ENCODE data around the gene DDR1. TPM values are rescaled to one million over a fixed set of nuclear protein-coding genes. Genes with fewer than 3 reads are reported as not detected.
"Not testable (repeated sequence)": the region's sequence is repeated elsewhere in the genome, so short reads cannot be mapped to it uniquely, and the experiment has no call there.

The DDR1 gene
- total RNA-seq, 6 experiments from 2014 or later: 3.2 to 9.9 (median 5.0) TPM

DNA sequence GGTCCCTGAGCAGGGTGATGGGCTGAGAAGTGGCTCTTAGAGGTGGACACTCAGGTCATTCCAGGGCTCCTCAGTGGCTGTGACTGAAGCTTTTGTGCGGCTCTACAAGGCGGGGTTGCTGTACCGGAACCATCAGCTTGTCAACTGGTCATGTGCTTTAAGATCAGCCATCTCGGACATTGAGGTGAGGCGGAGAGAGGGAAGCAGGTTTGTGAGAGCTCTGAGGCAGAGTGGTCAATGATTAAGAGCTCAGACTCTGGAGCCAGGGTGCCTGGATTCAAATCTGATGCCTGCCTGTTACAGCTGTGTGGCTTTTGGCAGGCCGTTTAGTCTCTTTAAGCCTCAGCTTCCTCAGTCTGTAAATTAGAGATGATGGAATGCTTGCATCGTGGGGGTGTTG, 32.7 kb downstream of the DDR1 start:
- Histone ChIP-seq H3K9me3 (no peaks in the 10 kb centered on the region), H3K27ac (no peak overlapping the region), H3K4me1 (peaks cover 0 to 21% (median 9%) of the 10 kb centered on the region in 4 donors), H3K36me3 (peaks cover 0 to 35% (median 10%) of the 10 kb centered on the region in 4 donors), H3K27me3 (no peaks in the 10 kb centered on the region), H3K4me3 (no peak overlapping the region)
- intact Hi-C loops (cut with DNase I): no loop called here
- 88% methylated on average over 6 of the region's 7 CpGs for WGBS (ENCODE audit: insufficient coverage, low coverage, low lambda C conversion rate, missing lambda C conversion rate)
- no peak for ATAC-seq
- TF ChIP-seq, protein P1, sequence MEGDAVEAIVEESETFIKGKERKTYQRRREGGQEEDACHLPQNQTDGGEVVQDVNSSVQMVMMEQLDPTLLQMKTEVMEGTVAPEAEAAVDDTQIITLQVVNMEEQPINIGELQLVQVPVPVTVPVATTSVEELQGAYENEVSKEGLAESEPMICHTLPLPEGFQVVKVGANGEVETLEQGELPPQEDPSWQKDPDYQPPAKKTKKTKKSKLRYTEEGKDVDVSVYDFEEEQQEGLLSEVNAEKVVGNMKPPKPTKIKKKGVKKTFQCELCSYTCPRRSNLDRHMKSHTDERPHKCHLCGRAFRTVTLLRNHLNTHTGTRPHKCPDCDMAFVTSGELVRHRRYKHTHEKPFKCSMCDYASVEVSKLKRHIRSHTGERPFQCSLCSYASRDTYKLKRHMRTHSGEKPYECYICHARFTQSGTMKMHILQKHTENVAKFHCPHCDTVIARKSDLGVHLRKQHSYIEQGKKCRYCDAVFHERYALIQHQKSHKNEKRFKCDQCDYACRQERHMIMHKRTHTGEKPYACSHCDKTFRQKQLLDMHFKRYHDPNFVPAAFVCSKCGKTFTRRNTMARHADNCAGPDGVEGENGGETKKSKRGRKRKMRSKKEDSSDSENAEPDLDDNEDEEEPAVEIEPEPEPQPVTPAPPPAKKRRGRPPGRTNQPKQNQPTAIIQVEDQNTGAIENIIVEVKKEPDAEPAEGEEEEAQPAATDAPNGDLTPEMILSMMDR (IDR thresholded peaks at IDR 0.05): no peak
- DNase-seq: no peak

- H3K27ac ChIP-seq: no peak overlapping the region
- peaks cover 0 to 21% (median 9%) of the 10 kb centered on the region in 4 donors for H3K4me1 ChIP-seq
- WGBS (ENCODE audit: insufficient coverage, low coverage, low lambda C conversion rate, missing lambda C conversion rate): 100% methylated on average over 2 of the region's 8 CpGs
- TF ChIP-seq, protein P1 (IDR thresholded peaks at IDR 0.05): no peak
- TF ChIP-seq POLR2A (IDR thresholded peaks at IDR 0.05): no peak
- H3K27me3 ChIP-seq: no peaks in the 10 kb centered on the region
- no peak for DNase-seq
- intact Hi-C loops (cut with DNase I): no loop called here
- H3K36me3 ChIP-seq: peaks cover 0 to 40% (median 12%) of the 10 kb centered on the region in 4 donors
- no peak overlapping the region for H3K4me3 ChIP-seq
- no peaks in the 10 kb centered on the region for H3K9me3 ChIP-seq
- ATAC-seq: no peak
These were observed 33.2 kb downstream of the DDR1 start for GRCh38 chr6:30917487-30917886.

GRCh38 chr6:30918670-30919069, 34.4 kb downstream of the DDR1 start:
- H3K4me1 ChIP-seq: peaks cover 0 to 9% (median 4%) of the 10 kb centered on the region in 4 donors
- WGBS (ENCODE audit: insufficient coverage, low coverage, low lambda C conversion rate, missing lambda C conversion rate): 60% methylated on average over 2 of the region's 8 CpGs
- intact Hi-C loops (cut with DNase I): no loop called here
- no peak overlapping the region for H3K27ac ChIP-seq
- H3K27me3 ChIP-seq: no peaks in the 10 kb centered on the region
- H3K36me3 ChIP-seq: peaks cover 0 to 52% (median 16%) of the 10 kb centered on the region in 4 donors
- no peaks in the 10 kb centered on the region for H3K9me3 ChIP-seq
- no peak overlapping the region for H3K4me3 ChIP-seq
- no peak for ATAC-seq
- peak in 1 of 3 donors; percentile 26 for DNase-seq
- no peak for TF ChIP-seq POLR2A (IDR thresholded peaks at IDR 0.05)
- TF ChIP-seq, protein P1 (IDR thresholded peaks at IDR 0.05): no peak

- WGBS (ENCODE audit: insufficient coverage, low coverage, low lambda C conversion rate, missing lambda C conversion rate): 96% methylated on average over 4 of the region's 7 CpGs
- no peaks in the 10 kb centered on the region for H3K27me3 ChIP-seq
- no peaks in the 10 kb centered on the region for H3K9me3 ChIP-seq
- no peak for ATAC-seq
- intact Hi-C loops (cut with DNase I): loop anchor here in 1 of 2 donors (10.0 kb wide), 1 partner anchor 132 kb away; no protein-coding TSS in a partner anchor
- H3K27ac ChIP-seq: no peak overlapping the region
- TF ChIP-seq, protein P1 (IDR thresholded peaks at IDR 0.05): no peak
- TF ChIP-seq POLR2A (IDR thresholded peaks at IDR 0.05): no peak
- H3K4me1 ChIP-seq: no peaks in the 10 kb centered on the region
- no peak for DNase-seq
- H3K4me3 ChIP-seq: no peak overlapping the region
- peaks cover 0 to 66% (median 17%) of the 10 kb centered on the region in 4 donors for H3K36me3 ChIP-seq
These were observed 38.1 kb downstream of the DDR1 start for GRCh38 chr6:30922447-30922852.

- intact Hi-C loops (cut with DNase I): loop anchor here in 1 of 2 donors (10.0 kb wide), 1 partner anchor 131 kb away; no protein-coding TSS in a partner anchor
- DNase-seq (peak in 1 of 3 donors; percentile 46), ATAC-seq (peak in 1 of 4 donors; percentile 6)
- H3K4me1 ChIP-seq, H3K27ac ChIP-seq, H3K4me3 ChIP-seq, H3K27me3 ChIP-seq, H3K9me3 ChIP-seq: not testable (repeated sequence)
- WGBS (ENCODE audit: insufficient coverage, low coverage, low lambda C conversion rate, missing lambda C conversion rate): 14% methylated on average over 1 of the region's 9 CpGs
- H3K36me3 ChIP-seq: peaks cover 0 to 59% (median 17%) of the 10 kb centered on the region in 4 donors
These were observed 39.8 kb downstream of the DDR1 start for GRCh38 chr6:30924040-30924627.
